Retinal pigment epithelial cell (primary cell): ENCODE results near the gene CADM3.

Source experiments
- DNase-seq: peaks from one replicate; pipeline ENCODE4 v3.0.0-alpha.2; 2010; ENCODE audit warnings: low read depth
- H3K4me3 ChIP-seq: 2 replicates; pipeline ENCODE4 v1.5.1; 2011; ENCODE audit warnings: mild to moderate bottlenecking, low read length, control low read depth, moderate library complexity
- CTCF ChIP-seq: conservative IDR thresholded peaks from 2 replicates; pipeline ENCODE4 v1.5.1; 2011; ENCODE audit warnings: low read depth, low read length, control low read depth, inconsistent platforms

The CADM3 gene

DNA sequence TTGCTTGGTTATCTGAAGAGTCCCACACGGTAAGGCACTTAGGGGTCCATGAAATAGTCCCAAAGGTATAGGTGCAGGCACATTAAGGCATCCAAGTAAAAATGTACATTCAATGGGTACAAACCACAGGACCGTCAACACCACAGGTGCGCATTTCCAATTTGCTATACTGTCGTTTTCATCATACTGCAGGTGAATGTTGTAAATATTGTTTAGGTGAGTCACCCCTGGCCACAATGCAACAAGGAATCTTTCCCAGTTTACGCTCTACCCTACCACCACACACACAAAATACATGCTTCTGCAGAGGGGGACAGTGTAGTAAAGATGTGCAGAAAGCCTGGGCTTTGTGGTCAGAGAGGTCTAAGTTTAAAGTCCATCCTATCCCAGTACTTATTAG lies 13.7 kb downstream of the CADM3 start:
- DNase-seq: no peak
- no peak for TF ChIP-seq CTCF
- H3K4me3 ChIP-seq: no peak overlapping the region

DNA sequence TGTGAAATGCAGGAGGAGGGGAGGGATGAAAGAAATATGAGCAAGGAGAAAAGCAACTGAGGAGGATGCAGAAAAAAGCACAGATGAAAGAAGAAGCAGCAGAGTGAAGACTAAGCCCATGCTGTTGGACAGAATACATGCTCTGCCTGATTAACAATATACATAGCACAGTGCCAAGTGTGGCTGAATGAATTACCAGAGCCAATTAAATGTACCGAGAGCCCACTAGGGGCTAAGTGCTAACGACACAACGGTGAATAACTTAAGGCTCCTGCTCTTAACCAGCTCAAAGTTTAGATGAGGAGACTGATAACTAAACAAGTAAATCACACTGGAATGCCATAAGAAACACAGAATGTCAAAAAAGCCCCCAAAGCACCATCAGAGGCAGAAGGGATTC lies 15.6 kb downstream of the CADM3 start:
- H3K4me3 ChIP-seq: no peak overlapping the region
- no peak for TF ChIP-seq CTCF
- DNase-seq: no peak

- no peak overlapping the region for H3K4me3 ChIP-seq
- TF ChIP-seq CTCF: no peak
- DNase-seq: no peak
Measured at GRCh38 chr1:159187647-159188374, 16.4 kb downstream of the CADM3 start.

DNA sequence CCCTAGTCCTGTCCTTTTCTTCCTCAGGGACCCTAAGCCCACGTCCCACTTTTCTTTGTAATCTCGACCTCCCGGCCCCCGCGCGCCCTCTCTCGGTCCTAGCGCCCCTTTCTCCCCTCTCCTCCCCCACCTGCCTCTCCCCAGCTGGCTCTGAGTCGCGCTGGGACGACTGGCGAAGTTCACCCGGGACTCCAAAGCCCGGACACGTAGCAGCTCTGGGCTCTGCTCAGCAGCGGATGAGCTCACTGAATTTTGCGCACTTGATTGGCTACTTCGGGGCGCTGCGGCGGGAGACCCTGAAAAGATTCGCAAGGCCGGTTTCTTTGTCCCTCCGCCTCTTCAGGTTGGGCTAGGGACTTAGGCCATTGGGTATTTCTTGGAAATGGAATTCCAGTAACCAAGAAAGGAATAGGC lies 17.0 kb downstream of the CADM3 start:
- no peak overlapping the region for H3K4me3 ChIP-seq
- no peak for DNase-seq
- no peak for TF ChIP-seq CTCF

GRCh38 chr1:159190441-159190840 lies 19.0 kb downstream of the CADM3 start:
- no peak for TF ChIP-seq CTCF
- no peak for DNase-seq
- H3K4me3 ChIP-seq: no peak overlapping the region

DNA sequence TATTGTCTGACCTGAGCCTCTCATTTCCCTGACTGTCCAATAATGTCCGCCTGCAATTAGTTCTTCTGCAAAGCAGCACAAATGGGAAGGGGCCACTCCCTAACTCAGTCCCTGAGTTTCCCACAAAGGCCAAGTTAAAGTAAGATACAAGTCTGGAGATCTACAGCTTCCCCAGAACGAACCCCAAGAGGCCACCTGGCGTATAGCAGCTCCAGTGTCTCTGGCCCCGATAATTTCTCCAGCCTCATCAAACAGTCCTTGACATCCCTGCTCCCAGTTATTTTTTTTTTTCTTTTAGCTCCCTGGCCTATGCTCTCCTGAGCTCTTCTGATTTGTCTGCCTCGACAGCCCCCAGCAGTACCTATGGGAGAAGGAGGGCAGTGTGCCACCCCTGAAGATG lies 25.1 kb downstream of the CADM3 start:
- H3K4me3 ChIP-seq: no peak overlapping the region
- no peak for DNase-seq
- peak; percentile 36 for TF ChIP-seq CTCF
